ENCODE results near the gene APPL2.

Gene APPL2

GRCh38 chr12:105274571-105274970 is 38.6 kb upstream of the APPL2 start:
- ATAC-seq, result no peak

GRCh38 chr12:105273601-105274000 is 37.6 kb upstream of the APPL2 start:
- ATAC-seq, result no peak
- no peak for TF ChIP-seq CSRNP3 (CRISPR knock-in tag; IDR thresholded peaks at IDR 0.05)
- no peak for TF ChIP-seq OSR1 (CRISPR knock-in tag; IDR thresholded peaks at IDR 0.05)
- no peak for TF ChIP-seq ARNTL (CRISPR knock-in tag; IDR thresholded peaks at IDR 0.05; ENCODE audit: borderline replicate concordance, low read depth)
- TF ChIP-seq ZNF565 (CRISPR knock-in tag; conservative IDR thresholded peaks at IDR 0.05; ENCODE audit: low read depth), result no peak
- TF ChIP-seq RARB (CRISPR knock-in tag; IDR thresholded peaks at IDR 0.05), result no peak
- TF ChIP-seq SNAI2 (CRISPR knock-in tag; IDR thresholded peaks at IDR 0.05), result no peak
- TF ChIP-seq TCF4 (CRISPR knock-in tag; IDR thresholded peaks at IDR 0.05; ENCODE audit: borderline replicate concordance), result no peak
- TF ChIP-seq ZNF70 (CRISPR knock-in tag; IDR thresholded peaks at IDR 0.05), result no peak
- TF ChIP-seq ZC3H10 (CRISPR knock-in tag; IDR thresholded peaks at IDR 0.05), result no peak
- no peak for TF ChIP-seq TOX (CRISPR knock-in tag; IDR thresholded peaks at IDR 0.05; ENCODE audit: borderline replicate concordance)

More at GRCh38 chr12:105274571-105274970, 38.6 kb upstream of the APPL2 start:
- TF ChIP-seq POU6F1 (CRISPR knock-in tag; IDR thresholded peaks at IDR 0.05; ENCODE audit: borderline replicate concordance, low read depth) (no peak), ZFP30 (CRISPR knock-in tag; IDR thresholded peaks at IDR 0.05) (no peak), SNAI2 (CRISPR knock-in tag; IDR thresholded peaks at IDR 0.05) (no peak), CREB5 (CRISPR knock-in tag; IDR thresholded peaks at IDR 0.05; ENCODE audit: low read depth) (no peak), TSHZ2 (CRISPR knock-in tag; IDR thresholded peaks at IDR 0.05) (no peak), PATZ1 (CRISPR knock-in tag; IDR thresholded peaks at IDR 0.05; ENCODE audit: borderline replicate concordance) (no peak), RARB (CRISPR knock-in tag; IDR thresholded peaks at IDR 0.05) (no peak)

- no peak for TF ChIP-seq ZFP3 (CRISPR knock-in tag; IDR thresholded peaks at IDR 0.05)
- no peak for TF ChIP-seq ZNF70 (CRISPR knock-in tag; IDR thresholded peaks at IDR 0.05)
- TF ChIP-seq CSRNP3 (CRISPR knock-in tag; IDR thresholded peaks at IDR 0.05), result no peak
- no peak for TF ChIP-seq TSHZ2 (CRISPR knock-in tag; IDR thresholded peaks at IDR 0.05)
- TF ChIP-seq SNAI2 (CRISPR knock-in tag; IDR thresholded peaks at IDR 0.05), result no peak
- TF ChIP-seq PATZ1 (CRISPR knock-in tag; IDR thresholded peaks at IDR 0.05; ENCODE audit: borderline replicate concordance), result no peak
- TF ChIP-seq OSR1 (CRISPR knock-in tag; IDR thresholded peaks at IDR 0.05), result no peak
- TF ChIP-seq ZFP30 (CRISPR knock-in tag; IDR thresholded peaks at IDR 0.05), result no peak
- TF ChIP-seq BACH2 (CRISPR knock-in tag; IDR thresholded peaks at IDR 0.05; ENCODE audit: borderline replicate concordance), result no peak
- TF ChIP-seq POU6F1 (CRISPR knock-in tag; IDR thresholded peaks at IDR 0.05; ENCODE audit: borderline replicate concordance, low read depth), result no peak
- ATAC-seq, result no peak
Measured at GRCh38 chr12:105272814-105273416, 36.9 kb upstream of the APPL2 start.
